NCI-H2107 treated with DMSO at 0.1 percent for 48 hours (cell line): ENCODE results near the gene SCG2.

ENCODE experiments used
- DNase-seq: peaks from one replicate; lab custom pipeline; 2025; ENCODE audit not compliant: unreplicated experiment; lab: John Stamatoyannopoulos, UW

The SCG2 gene, protein sequence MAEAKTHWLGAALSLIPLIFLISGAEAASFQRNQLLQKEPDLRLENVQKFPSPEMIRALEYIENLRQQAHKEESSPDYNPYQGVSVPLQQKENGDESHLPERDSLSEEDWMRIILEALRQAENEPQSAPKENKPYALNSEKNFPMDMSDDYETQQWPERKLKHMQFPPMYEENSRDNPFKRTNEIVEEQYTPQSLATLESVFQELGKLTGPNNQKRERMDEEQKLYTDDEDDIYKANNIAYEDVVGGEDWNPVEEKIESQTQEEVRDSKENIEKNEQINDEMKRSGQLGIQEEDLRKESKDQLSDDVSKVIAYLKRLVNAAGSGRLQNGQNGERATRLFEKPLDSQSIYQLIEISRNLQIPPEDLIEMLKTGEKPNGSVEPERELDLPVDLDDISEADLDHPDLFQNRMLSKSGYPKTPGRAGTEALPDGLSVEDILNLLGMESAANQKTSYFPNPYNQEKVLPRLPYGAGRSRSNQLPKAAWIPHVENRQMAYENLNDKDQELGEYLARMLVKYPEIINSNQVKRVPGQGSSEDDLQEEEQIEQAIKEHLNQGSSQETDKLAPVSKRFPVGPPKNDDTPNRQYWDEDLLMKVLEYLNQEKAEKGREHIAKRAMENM

GRCh38 chr2:223601932-223602666, at the start of gene SCG2:
SCG2 (minus strand) TSS chr2:223602361; CDS start chr2:223599282, 3,079 bp downstream.
- peak; percentile 63 for DNase-seq

DNA sequence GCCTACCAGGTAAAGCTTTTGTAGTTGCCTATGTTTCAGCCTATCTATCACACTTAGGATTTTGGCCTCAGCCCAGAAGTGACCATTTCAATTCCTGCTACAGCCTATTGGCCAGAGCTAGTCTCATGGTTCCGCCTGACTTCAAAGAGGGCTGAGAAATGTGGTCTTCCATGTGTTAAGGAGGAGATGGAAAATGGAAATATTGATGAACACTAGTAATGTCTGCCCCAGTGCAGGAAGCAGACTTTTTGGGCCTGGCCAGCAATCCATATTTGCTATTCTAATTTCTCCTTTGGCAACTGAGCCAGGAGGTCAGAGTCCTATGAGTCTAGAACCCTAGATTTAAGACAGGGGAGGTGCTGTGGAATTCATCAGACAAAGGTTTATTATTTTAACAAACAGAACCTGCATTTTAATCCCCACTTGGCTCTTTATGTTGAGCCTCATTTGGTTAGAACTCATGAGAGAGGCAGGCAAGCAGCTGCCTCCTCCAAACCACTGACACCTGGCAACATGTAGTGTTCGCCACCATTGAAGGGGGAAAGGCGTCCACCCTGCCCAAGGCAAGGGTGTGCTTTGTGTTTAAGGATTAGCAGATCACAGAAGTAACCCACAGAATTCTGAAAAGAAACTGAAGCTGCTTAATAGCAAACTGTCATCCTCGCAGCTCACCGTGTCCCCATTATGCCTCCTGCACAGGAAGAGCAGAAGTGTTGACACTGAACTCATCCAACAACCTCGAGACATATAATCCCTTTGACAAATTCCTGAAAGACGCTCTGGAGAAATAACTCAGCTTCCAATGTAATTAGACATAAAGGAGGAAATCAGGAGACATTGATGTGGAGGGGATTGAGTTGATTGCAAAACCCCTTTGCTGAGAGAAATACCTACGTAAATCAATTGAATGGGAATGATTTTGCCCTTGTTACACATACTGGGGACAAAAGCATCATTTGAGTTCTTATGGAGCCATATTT, 47.7 kb upstream of the SCG2 start:
- peak; percentile 51 for DNase-seq

- no peak for DNase-seq
Measured at GRCh38 chr2:223648755-223649154, 46.6 kb upstream of the SCG2 start.

DNA sequence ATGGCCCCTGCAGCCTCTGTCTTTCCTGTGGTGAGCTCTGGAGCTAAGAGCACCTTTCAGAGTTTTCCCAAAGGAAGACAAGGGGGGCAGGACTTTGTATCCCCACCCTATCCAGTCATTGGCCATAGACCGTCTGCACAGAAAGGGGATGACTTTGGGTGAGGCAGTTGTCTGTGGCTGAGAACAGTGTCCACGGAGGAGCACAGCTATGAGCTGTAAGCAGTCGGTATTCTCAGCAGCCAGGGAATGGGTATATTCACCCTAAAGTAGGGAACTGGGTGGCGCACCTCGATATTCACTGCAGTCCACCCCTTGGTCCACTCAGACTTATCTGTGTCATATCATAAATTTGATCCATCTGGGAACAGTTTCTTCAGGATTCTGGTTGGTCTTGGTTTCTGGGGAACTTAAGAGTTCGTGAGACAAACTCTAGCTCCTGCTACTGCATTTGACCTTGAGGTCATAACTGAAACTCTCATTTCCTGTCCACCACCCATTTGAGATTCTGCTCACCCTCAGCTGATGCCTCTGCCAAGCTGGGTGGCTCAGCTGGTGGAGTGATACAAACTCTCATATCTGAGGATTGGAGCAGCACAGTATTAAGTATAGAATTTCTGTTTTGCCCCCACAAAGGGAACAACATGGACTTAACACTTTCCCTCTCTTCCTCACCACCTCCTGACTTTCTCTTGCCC, 45.2 kb upstream of the SCG2 start:
- DNase-seq: no peak

DNA sequence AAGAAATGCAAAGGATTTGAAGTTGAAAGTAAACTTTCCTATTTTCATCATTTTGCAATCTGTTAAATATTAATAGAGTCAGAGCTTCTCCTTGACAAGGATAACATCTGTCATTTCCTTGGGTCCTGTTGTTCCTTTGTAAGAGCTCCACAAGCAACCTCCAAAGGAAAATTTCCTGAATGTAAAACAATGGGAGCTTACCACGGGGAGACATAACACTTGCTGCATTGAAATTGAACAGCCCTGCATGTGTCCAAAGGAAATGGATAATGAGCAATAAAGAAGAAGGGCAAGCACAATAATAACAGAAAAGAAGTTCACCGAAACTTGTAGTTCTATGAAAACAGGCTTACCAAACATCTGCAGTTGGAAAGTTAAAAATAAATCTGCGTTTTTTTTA, 42.0 kb upstream of the SCG2 start:
- no peak for DNase-seq

GRCh38 chr2:223643309-223643708, 41.1 kb upstream of the SCG2 start:
- DNase-seq: no peak

- DNase-seq: no peak
Measured at GRCh38 chr2:223642506-223642905, 40.3 kb upstream of the SCG2 start.

- no peak for DNase-seq
Measured at GRCh38 chr2:223641082-223641481, 38.9 kb upstream of the SCG2 start.

GRCh38 chr2:223635080-223635479, 32.9 kb upstream of the SCG2 start:
- no peak for DNase-seq

DNA sequence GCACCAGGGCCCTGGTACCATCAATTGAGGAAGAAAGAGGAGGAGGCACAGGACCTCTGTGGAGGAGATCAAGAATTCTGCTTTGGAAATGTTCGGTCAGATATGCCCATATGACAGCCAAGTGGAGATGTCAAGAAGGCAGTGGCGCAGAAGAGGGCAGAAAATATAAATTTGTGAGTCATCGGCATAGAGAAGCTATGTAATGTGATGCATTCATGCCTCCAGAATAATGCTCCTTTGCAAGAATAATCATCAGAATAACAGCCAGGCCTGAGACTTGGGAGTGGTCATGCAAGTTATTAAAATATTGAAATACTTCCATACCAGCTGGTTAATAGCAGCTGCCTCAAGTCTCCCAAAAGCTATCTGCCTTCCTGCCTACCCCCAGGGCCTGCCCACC, 32.1 kb upstream of the SCG2 start:
- no peak for DNase-seq

GRCh38 chr2:223633656-223634055, 31.5 kb upstream of the SCG2 start:
- no peak for DNase-seq

DNA sequence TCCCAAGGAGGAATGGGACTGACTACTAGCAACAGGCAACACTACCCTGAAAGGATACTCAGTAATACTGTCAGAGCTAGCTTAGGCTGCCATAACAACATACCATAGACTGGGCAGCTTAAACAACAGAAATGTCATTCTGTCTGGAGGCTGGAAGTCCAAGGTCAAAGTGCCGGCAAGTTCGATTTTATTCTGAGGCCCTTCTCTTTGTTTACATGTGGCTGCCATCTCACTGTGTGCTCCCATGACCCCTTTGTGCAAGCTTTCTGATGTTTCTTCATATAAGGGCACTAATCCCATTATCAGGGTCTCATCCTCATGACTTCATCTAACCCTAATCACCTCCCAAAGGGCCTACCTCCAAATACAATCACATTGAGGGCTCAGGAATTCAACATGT, 30.7 kb upstream of the SCG2 start:
- DNase-seq: no peak

DNA sequence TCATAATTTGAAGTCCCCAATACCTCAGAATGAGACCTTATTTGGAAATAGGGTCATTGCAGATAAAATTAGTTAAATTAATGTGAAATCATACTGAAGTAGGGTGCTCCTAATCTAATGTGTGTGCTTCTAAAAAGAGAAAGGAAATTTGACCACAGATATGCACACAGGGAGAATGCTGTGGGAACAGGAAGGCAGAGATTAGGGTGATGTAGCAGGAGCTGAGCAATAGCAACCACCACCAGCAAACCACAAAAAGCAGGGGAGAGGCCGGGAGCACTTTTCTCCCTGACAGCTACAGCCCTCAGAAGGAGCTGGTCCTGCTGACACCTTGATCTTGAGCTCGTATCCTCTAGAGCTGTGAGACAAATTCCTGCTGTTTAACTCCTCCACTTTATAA, 24.6 kb upstream of the SCG2 start:
- DNase-seq: no peak

DNA sequence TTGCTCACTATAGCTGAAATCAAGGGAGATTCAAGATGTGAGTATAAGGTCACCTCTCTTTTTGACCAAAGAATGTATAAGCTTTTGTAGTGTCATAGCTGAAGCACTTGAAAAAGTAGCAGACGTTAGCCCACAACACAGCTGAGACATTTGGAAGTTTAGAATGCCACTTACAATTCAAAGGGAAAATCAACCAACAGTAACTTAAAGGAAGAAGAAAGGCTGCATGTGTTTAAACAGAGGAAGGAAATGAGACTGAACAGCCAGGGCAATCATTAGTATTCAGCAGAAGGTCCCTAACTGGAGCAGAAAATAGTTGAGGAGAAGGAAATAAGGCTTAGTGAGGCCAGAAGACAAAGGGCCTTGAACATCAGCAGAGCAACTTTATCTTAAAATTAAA, 23.5 kb upstream of the SCG2 start:
- no peak for DNase-seq

DNA sequence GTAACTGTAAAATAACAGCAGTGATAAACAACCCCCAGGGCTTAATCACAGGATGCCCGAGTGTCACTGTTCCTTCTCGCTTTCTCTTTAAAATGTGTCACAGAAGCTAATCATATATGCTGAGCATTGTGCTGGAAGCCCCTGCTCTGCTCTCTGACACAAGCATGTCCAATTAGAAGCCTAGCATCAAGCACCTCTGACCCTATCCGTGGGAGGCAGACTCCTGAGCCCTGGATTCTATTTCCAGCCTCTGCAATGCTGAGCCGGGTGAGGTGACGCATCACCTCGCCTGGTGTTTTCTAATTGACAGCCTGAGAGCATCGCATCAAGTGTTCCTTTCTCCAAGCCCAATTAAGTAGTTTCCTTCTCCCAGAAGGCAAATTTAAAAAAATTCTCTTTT, 19.7 kb upstream of the SCG2 start:
- no peak for DNase-seq

DNA sequence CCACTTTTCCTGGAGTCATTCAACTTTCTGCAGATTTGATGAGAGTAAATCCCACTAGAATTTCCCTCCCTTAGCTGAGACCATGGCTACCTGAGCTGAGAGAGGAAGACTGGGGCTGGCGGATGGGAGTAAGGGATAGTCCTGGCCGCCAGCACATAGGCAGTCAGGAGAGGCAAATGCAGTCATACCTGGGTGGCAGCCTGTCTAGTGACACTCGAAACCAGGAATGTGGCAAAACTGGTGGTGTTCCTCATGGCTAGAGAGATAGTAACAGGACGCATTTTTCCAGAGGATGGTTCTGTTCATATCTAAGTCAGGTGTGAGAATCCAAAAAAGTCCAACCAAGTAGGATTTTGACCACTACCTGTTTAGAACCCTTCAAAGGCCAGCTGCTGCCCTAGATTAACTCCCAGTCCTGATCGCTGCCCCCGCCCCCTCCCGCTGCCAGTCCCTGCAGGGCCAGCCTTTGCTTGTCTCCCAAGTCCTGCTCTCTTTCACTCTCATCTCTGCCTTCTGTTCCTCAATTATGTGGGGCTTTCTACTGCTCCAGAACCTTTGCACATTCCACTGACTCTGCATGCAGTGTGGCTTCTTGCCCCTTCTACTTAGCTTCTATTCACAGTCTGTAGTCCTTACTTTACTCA, 17.4 kb upstream of the SCG2 start:
- DNase-seq: no peak

- no peak for DNase-seq
Measured at GRCh38 chr2:223618172-223619035, 16.2 kb upstream of the SCG2 start.

- no peak for DNase-seq
Measured at GRCh38 chr2:223614534-223614933, 12.4 kb upstream of the SCG2 start.
